Heart left ventricle (tissue), 13 donors: ENCODE measurements around the gene ADAMTS1.

Experiments
- CTCF ChIP-seq, 12 donors: fragments of 200-600 bp; sonication (generic) in 4 of 12; IDR thresholded peaks; one replicate each; pipeline versions ENCODE4 v1.5.0 to v1.8.0; 2018 to 2022; ENCODE audit warnings: antibody characterized with exemption in 12 of 12, mild to moderate bottlenecking in 5 of 12
- POLR2A ChIP-seq, 2 donors: fragments of 450-650 bp; IDR thresholded peaks; one replicate each; pipeline ENCODE4 v1.6.1; 2017; ENCODE audit warnings: antibody characterized with exemption in 2 of 2, mild to moderate bottlenecking in 2 of 2, moderate library complexity in 2 of 2
- donor health status: ischemic (EF 13 %, LVEDD 7.1; RV severe dilation, severe dysfunction).
- donor health status: DM: no; HTN: yes; CAD: no.
- donor health status: DM: no; HTN: no; CAD: no.
- donor health status: ischemic (EF 25% LVEDD 6.9; RV normal size, moderate dysfunction).
- donor health status: ischemic (EF 25% LVEDD 5.7; RV mildly dilated, moderate dysfunction).
- donor health status: ischemic (EF 35%, LVEDD 5.7; RV mildly dilated, moderate dysfunction).
- donor health status: nonischemic (EF 11% LVEDD 7.7; RV severe dilation, severe dysfunction).
- donor health status: DM: yes; HTN: yes; CAD: no.
- donor health status: PGD.
- donor health status: ischemic (EF 29% LVEDD 5.4; RV normal size, mild dysfunction).
- donor health status: nonischemic (EF 23%, LVEDD 6.1; RV moderate dilation, normal function).

GRCh38 chr21:26884436-26884835, 39.2 kb upstream of the ADAMTS1 start:
- TF ChIP-seq CTCF (IDR thresholded peaks at IDR 0.05) = no peak
- no peak for TF ChIP-seq POLR2A (IDR thresholded peaks at IDR 0.05)
